Suppressor macrophage treated with lipopolysaccharide for 1 hour (primary cell): ENCODE measurements around the gene NRDE2.

Experiments used
- DNase-seq, 3 donors: peaks; one replicate each; pipeline ENCODE4 v3.0.0-alpha.2; 2020 to 2022

Gene NRDE2

DNA sequence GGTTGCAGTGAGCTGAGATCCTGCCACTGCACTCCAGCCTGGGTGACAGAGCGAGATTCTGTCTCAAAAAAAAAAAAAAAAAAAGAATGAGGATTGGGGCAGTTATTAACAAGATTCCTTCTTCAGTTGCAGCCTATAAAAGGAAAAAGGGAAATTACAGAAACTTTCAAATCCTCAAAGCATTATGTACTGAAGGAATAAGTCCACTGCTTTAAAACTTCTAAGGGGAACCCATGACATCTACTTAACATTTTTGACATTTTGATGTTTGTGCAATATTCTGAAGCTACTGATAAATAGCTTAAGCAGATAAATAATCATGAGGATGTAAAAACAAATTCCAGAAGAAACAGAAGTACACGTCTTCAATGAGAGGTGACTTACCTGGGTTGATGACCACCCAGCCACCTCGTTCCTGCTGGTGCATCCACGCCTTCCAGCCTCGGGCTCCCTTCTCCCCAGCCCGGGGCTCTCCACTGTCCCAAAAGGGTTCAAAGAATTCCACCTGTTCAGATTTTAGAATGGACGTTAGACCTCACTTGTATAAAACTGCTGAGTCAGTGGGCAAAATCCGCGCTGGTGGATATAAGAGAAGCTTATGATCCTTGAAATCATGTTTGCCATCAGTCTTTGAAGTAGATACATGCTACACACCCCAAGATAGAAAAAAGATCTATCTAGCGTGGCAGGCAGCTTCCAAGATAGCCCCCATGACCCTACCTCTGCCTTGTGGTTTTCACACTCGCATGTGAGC is 33.7 kb downstream of the NRDE2 start:
- peak in 2 of 3 donors; percentile 37 to 58 for DNase-seq

- DNase-seq = peak; percentile 52 to 59 (median 54)
Observed at GRCh38 chr14:90296641-90297040, 35.1 kb downstream of the NRDE2 start.

DNA sequence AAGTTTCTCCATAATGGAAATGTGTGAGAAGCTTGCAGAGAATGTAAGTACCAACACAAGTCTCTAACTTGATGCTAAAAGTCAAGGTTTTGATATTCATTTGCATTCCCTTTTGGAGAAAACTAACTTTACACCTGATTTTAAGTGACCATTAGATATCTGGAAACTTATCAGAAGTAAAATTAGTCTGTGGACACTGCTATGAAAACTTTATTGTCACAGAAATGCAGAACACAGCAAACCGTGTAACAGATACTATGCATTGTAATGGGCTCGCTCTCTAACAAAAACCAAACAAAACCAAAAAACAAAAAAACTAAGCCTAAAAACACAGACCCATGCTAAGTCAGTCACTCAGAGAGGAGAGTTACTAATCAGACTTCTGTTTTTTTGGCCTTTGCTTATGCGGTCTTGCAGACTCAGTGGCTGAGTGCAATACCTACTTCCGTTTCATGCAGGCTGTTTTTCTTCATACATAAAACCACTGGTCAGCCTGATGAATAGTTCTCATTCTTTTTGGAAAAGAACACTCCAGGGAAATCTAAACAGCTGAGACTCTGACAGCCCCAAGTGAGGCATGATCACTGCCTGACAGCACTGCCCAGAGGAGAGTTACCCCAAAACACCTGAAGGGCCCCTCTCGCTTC is 35.7 kb downstream of the NRDE2 start:
- peak; percentile 72 to 89 (median 87) for DNase-seq

DNA sequence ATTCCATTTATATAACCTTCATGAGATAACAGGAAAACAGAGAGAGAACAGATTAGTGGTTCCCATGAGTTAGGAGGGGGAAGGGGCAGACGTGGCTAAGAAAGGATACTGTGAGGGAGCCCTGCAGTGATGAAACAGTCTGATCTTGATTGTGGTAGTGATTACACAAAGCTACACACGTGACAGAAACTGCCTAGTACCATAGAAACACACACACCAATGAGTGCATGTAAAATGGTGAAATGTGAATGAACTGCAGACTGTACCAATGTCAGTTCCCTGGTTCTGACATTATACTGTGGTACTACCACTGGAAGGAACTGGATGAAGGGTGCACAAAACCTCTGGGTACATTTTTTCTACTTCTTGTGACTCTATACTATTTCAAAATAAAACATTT is 36.9 kb downstream of the NRDE2 start:
- peak; percentile 56 to 63 (median 62) for DNase-seq

- peak; percentile 31 to 48 (median 42) for DNase-seq
Observed at GRCh38 chr14:90293766-90294730, 37.7 kb downstream of the NRDE2 start.

DNA sequence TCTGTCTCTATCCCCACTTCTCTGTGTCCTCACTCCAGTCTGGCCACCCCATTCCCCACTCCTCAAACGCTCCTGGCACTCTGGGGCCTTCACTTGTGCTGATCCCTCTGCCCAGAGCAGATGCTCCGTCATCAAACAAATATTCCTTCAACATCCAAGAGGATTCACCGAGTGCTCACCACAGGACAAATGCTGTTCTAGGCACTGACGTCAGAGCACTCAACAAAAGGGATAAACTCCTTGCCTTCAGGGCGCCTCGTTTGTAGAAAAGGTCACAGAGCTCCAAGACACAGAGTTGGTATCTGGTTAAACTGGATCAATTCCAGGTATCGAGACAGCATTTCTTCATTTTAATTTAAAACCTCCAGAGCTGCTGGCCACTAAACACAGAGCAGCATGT is 40.0 kb downstream of the NRDE2 start:
- no peak for DNase-seq

GRCh38 chr14:90290337-90291011 is 41.3 kb downstream of the NRDE2 start:
- no peak for DNase-seq

- no peak for DNase-seq
Observed at GRCh38 chr14:90288651-90289355, 42.9 kb downstream of the NRDE2 start.

DNA sequence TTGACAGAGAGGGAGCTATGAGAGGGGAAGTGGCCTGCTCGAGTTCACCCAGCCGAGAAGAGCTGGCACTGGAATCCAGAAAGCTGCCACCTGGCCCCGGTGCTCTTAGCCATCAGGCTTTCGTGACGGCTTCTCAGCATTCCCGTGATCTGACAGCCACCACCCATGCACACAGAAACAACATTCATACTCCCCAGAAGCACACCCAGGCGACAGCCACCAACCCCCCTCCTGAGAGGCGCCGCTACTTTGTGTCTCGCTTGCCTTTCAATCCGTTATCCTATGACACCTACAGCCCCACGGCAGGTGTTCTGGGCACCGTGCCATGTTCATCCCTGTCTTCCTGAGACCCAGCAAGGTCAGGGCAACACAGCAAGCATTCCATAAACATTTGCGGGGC is 44.0 kb downstream of the NRDE2 start:
- no peak for DNase-seq

- no peak for DNase-seq
Observed at GRCh38 chr14:90281756-90282155, 50.0 kb downstream of the NRDE2 start.

- peak in 2 of 3 donors; percentile 18 to 27 for DNase-seq
Observed at GRCh38 chr14:90281261-90281660, 50.5 kb downstream of the NRDE2 start.

GRCh38 chr14:90280096-90280495 is 51.6 kb downstream of the NRDE2 start:
- DNase-seq = no peak

DNA sequence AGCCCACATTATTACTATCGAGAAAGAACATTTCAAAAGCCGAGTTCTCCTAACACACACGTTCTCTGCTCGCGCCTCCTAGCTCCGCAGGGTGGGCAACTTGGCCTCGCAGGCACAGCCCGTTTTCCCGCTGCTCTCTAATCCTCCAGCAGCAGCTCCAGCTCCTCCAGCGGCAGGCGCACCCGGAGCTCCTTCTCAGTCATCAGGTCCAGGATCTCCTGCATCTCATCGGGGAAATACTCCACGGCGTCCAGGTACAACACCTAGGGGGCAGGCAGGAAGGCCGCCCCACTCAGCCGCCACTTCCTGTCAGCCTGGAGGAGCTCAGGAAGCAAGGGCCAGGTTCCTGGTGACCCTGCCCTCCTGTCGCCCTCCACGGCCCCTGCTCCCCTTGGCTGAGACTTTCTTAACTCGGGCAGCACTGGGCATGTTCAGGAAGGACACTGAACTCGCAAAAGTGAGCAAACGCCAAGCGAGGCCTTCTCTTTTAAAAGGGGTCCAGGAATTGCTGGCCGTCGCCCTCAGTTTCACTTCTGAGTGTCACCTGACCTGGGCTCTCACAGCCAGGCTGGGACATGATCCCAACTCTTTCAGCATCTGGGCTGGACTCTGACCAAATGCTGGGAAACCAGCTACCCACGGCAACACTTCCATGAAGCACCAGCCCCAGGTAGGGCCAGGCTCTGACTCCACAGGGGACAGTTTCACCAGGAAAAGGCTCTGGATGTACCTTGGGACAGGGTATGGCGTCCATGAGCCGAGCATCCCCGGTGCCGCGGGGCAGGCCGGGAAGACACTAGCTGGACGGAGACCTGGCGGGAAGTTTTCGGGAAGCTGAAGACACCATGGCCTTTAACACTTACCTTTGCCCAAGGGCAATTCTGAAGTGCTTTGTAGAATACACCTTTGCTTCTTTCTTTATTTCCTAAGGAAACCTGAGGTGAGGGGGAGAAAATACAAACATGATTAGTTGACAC is 53.3 kb downstream of the NRDE2 start:
- DNase-seq = no peak

- no peak for DNase-seq
Observed at GRCh38 chr14:90277581-90278198, 54.1 kb downstream of the NRDE2 start.

- peak; percentile 75 to 85 (median 80) for DNase-seq
Observed at GRCh38 chr14:90276646-90277367, 54.9 kb downstream of the NRDE2 start.

GRCh38 chr14:90275820-90276219 is 55.9 kb downstream of the NRDE2 start:
- peak; percentile 87 to 89 (median 88) for DNase-seq

GRCh38 chr14:90275458-90275814 is 56.3 kb downstream of the NRDE2 start:
- DNase-seq = no peak

DNA sequence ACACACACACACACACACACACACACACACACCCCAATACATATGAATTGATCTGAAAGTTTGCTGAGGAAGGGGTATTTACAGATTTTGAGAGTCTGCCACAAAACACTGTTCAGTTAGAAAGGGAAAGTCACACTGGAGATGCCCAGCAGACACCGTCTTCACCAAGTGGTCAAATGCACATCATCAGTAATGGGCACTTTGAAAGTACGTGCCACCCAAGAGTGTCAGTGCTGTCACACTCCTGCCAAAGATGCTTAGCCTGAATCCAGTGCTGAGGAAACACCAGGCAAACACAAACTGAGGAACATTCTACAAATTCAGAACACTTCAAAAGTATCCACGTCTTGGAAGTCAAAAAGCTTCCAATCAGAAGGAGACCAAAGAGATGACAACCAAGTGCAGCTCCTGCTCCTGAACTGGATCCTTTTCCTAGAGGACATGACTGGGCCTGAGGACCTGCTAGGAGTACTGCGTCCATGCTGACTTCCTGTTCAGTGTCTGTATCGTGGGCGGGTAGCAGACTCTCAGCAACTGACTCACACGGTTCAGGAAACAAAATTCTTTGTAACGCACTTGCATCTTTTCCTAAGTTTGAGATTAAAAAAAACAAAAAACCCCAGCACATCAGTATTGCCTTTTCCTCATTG is 56.8 kb downstream of the NRDE2 start:
- peak; percentile 86 to 94 (median 94) for DNase-seq

- DNase-seq = no peak
Observed at GRCh38 chr14:90274019-90274418, 57.7 kb downstream of the NRDE2 start.
